Measurements from ENCODE around the gene ITIH6.

Gene ITIH6

DNA sequence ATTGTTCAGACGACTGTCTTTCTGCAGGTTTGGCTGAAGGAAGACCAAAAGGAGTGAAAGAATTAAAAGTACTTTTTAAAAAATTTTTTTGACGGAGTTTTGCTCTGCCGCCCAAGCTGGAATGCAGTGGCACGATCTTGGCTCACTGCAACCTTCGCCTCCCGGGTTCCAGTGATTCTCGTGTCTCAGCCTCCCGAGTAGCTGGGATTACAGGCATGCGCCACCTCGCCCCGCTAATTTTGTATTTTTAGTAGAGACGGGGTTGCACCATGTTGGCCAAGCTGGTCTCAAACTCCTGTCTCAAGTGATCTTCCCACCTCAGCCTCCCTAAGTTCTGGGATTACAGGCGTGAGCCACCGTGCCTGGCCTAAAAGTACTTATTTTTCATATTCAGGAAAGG lies 86.3 kb downstream of the ITIH6 start:
- DNase-seq: no peak

DNA sequence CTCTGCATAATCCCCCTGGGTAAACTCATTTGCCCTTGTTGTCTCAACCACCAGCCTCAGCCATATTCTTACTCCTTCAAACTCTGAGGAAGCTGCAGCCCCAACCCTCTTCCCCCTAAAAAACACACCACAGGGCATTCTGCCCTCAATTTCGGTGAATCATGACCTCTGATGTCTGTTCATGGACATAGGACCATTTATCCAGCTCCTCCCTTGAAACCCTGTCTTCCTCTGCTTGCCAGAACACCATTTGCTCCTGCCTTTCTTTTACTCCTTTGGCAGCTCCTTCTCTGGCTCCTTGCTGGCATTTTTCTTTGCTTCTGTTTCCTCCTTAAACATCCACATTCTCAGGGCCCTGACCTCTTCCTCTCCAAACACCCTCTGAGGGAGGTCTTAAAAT lies 87.1 kb downstream of the ITIH6 start:
- no peak for DNase-seq

DNA sequence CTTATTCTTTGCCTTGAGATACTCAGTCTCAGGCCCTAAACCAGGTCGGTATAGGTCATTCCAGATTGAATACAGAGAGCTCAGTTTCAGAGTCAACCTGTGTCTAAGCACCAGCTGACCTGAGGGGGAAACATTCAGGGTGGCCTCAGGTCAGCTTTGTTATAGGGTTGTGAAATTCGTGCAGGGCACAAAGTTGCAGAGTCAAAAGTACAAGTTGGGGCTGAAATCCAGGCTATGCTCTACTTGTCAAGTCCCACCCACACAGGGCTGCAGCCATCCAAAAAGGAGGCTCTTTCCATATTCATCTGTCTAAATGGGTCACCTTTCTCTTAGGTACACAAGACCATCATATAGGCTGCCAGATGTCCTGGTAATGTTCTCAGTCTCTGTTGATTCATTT lies 89.7 kb downstream of the ITIH6 start:
- no peak for DNase-seq

All from CD4-positive, alpha-beta T cell treated with Interleukin-21 for 1 hour (primary cell).